GM12878 (cell line): ENCODE measurements around the gene VPS54. TPM values are rescaled to one million over a fixed set of nuclear protein-coding genes. Genes with fewer than 3 reads are reported as not detected.

Experiments
- ATAC-seq: fragments of 200-7000 bp; cut with Tn5 transposase; 3 replicates; pipeline ENCODE4 v1.9.1; 2020; ENCODE audit warnings: mild to moderate bottlenecking, moderate library complexity
- BruUV-seq: library from RNA; stranded (reverse); fragments of 400-500 nt; replicated peaks from 2 replicates; lab custom pipeline; 2021; lab: Mats Ljungman, UMichigan
- CTCF ChIA-PET: fragments of 300-600 bp; sonication (Branson Sonifier 250); formaldehyde crosslinking; extraction: SDS; loops from one replicate; lab custom pipeline; 2021; ENCODE audit warnings: inconsistent platforms; lab: Yijun Ruan, JAX
- POLR2A ChIA-PET: fragments of 350-600 bp; formaldehyde crosslinking; extraction: SDS; loops from one replicate; lab custom pipeline; 2021; ENCODE audit warnings: inconsistent platforms; lab: Charles Lee
- RAD21 ChIA-PET: fragments of 300-600 bp; sonication (Branson Sonifier 250); formaldehyde crosslinking; loops from one replicate; lab custom pipeline; 2023; ENCODE audit warnings: antibody characterized with exemption; ENCODE audit not compliant: unreplicated experiment; lab: Charles Lee
- SMC1A ChIA-PET: fragments of 300-600 bp; sonication (Branson Sonifier 250); formaldehyde crosslinking; loops from one replicate; lab custom pipeline; 2023; ENCODE audit not compliant: unreplicated experiment, uncharacterized antibody; lab: Charles Lee
- DNase-seq: peaks from one replicate; pipeline ENCODE4 v3.0.0-alpha.2; 2011; ENCODE audit warnings: low read depth, low spot score
- FAIRE-seq: peaks from 3 replicates; lab custom pipeline; 2011; peaks lifted over from hg19 to GRCh38; lab: Jason Lieb, UNC
- H2AFZ ChIP-seq: 2 replicates; pipeline ENCODE4 v1.6.0; 2011; ENCODE audit warnings: low read depth, low read length, control low read depth; ENCODE audit not compliant: control insufficient read depth
- H3K27ac ChIP-seq: 2 replicates; pipeline ENCODE4 v1.5.1; 2011; ENCODE audit warnings: control low read depth; ENCODE audit not compliant: control insufficient read depth, insufficient read depth
- H3K27me3 ChIP-seq, 2 experiments: replicated peaks in 1 of 2; 2 replicates each; pipeline versions ENCODE4 v1.6.0 to v1.6.1; 2011; ENCODE audit warnings: low read length in 1 of 2; ENCODE audit not compliant: control insufficient read depth in 2 of 2, insufficient read depth in 2 of 2
- H3K36me3 ChIP-seq, 2 experiments: 2 replicates each; pipeline ENCODE4 v1.5.1; 2011; ENCODE audit warnings: low read length in 1 of 2; ENCODE audit not compliant: control insufficient read depth in 2 of 2, insufficient read depth in 2 of 2
- H3K4me1 ChIP-seq: 2 replicates; pipeline ENCODE4 v1.6.1; 2011; ENCODE audit warnings: mild to moderate bottlenecking, low read length, moderate library complexity, mixed read lengths; ENCODE audit not compliant: control insufficient read depth, insufficient read depth
- H3K4me2 ChIP-seq: 2 replicates; pipeline ENCODE4 v1.6.0; 2011; ENCODE audit warnings: control low read depth; ENCODE audit not compliant: control insufficient read depth, insufficient read depth
- H3K4me3 ChIP-seq: fragments of 200-600 bp; sonication (generic); 2 replicates; pipeline ENCODE4 v1.5.1; 2016
- H3K79me2 ChIP-seq: 2 replicates; pipeline ENCODE4 v1.6.0; 2011; ENCODE audit warnings: low read length; ENCODE audit not compliant: control insufficient read depth, insufficient read depth
- H3K9ac ChIP-seq: 2 replicates; pipeline ENCODE4 v1.8.0; 2011; ENCODE audit warnings: low read length, control low read depth, mixed read lengths; ENCODE audit not compliant: control insufficient read depth, insufficient read depth
- H3K9me3 ChIP-seq: replicated peaks from 3 replicates; pipeline ENCODE4 v1.5.1; 2011; ENCODE audit warnings: mild to moderate bottlenecking, low read length; ENCODE audit not compliant: control insufficient read depth, insufficient read depth
- H4K20me1 ChIP-seq: 2 replicates; pipeline ENCODE4 v1.6.0; 2011; ENCODE audit not compliant: control insufficient read depth, insufficient read depth
- BCL11A ChIP-seq: IDR thresholded peaks from 2 replicates; pipeline ENCODE4 v1.6.1; 2011; ENCODE audit warnings: low read depth, low read length
- GATAD2B ChIP-seq: fragments of 450-650 bp; conservative IDR thresholded peaks from 2 replicates; pipeline ENCODE4 v1.6.1; 2017; ENCODE audit warnings: low read depth, mild to moderate bottlenecking, moderate library complexity
- HCFC1 ChIP-seq: fragments of 150-350 bp; IDR thresholded peaks from 2 replicates; pipeline ENCODE4 v1.6.1; 2014; ENCODE audit warnings: low read length
- LARP7 ChIP-seq: fragments of 450-650 bp; IDR thresholded peaks from 2 replicates; pipeline ENCODE4 v1.6.1; 2017; ENCODE audit warnings: mild to moderate bottlenecking
- RUNX3 ChIP-seq: IDR thresholded peaks from 2 replicates; pipeline ENCODE4 v1.6.1; 2012; ENCODE audit warnings: low read length, inconsistent platforms
- SMAD1 ChIP-seq: fragments of 450-650 bp; IDR thresholded peaks from 2 replicates; pipeline ENCODE4 v1.6.1; 2018; ENCODE audit warnings: mild to moderate bottlenecking, low read depth; ENCODE audit not compliant: partially characterized antibody
- WGBS: methylation state at CpG from one replicate; pipeline ENCODE4 v1.1.6; 2016; ENCODE audit warnings: low lambda C conversion rate; ENCODE audit not compliant: insufficient replicate concordance, insufficient coverage; ENCODE audit errors: missing lambda C conversion rate; 5-methylcytosine and 5-hydroxymethylcytosine counted together
- in situ Hi-C: fragments of 300-500 bp; cut with MboI; formaldehyde crosslinking; loops from 9 replicates; pipeline ENCODE4 v1.14.3; 2018; ENCODE audit warnings: mixed read lengths
- intact Hi-C: fragments of 100-400 bp; cut with micrococcal nuclease; formaldehyde crosslinking; loops from one replicate; pipeline ENCODE4 v1.14.2; 2022; ENCODE audit not compliant: unreplicated experiment
- polyA plus RNA-seq, 11 experiments: library from polyadenylated mRNA; depleted of rRNA in 4 of 11; unstranded in 6 of 11; stranded (reverse) in 5 of 11; fragments of >200 nt; fragmentation: Nextera tagmentation in 4 of 11; fragmentation: Illumina TruSeq in 1 of 11; extraction: Ambion mirVana in 4 of 11; extraction: Trizol in 1 of 11; gene quantifications; 1 replicate in 1 of 11; 2 replicates in 10 of 11; pipeline versions ENCODE4 v1.2.1 to v1.2.3, GENCODE V29; 2011 to 2016; ENCODE audit warnings: inconsistent platforms in 2 of 11, missing spikeins in 2 of 11, low read depth in 1 of 11
- total RNA-seq, 4 experiments: library from RNA; depleted of rRNA in 3 of 4; stranded (reverse); fragments of >200 nt in 3 of 4; fragmentation: Illumina TruSeq in 1 of 4; extraction: Trizol in 1 of 4; gene quantifications; 2 replicates each; pipeline versions ENCODE4 v1.2.1 to v1.2.3, GENCODE V29; 2013 to 2021

VPS54 gene
- total and polyA plus RNA-seq, 10 of the 15 experiments (the other 5 are each of a cell fraction or from before 2014, with no cell fraction given), result 1.6 to 16.2 (median 9.3) TPM

- TF ChIP-seq HCFC1, result no peak
- TF ChIP-seq SMAD1, result no peak
- TF ChIP-seq RUNX3, result no peak
- Histone ChIP-seq H3K9ac (no peak overlapping the region), H3K9me3 (no peaks in the 10 kb centered on the region), H4K20me1 (no peaks in the 10 kb centered on the region), H3K4me3 (no peak overlapping the region; the same call in 1 of the 2 replicates), H3K79me2 (peaks cover 48% of the 10 kb centered on the region), H3K4me1 (peaks cover 1% of the 10 kb centered on the region; the same call in 1 of the 2 replicates), H2AFZ (no peak overlapping the region), H3K36me3 (no peaks in the 10 kb centered on the region), H3K27me3 (no peaks in the 10 kb centered on the region), H3K27ac (no peak overlapping the region), H3K4me2 (no peak overlapping the region)
- no TSS peak for BruUV-seq
- ChIA-PET SMC1A (interaction anchor here (0.6 to 1.1 kb wide), 3 partner anchors 170 to 312 kb away, joined by 3 to 5 read pairs (median 3); no protein-coding TSS in a partner anchor), CTCF (interaction anchor here (1.5 to 2.5 kb wide), 3 partner anchors 10 to 474 kb away, joined by 4 to 7 read pairs (median 5); no protein-coding TSS in a partner anchor), POLR2A (interaction anchor here (0.6 kb wide), 1 partner anchor 18 kb away, joined by 3 read pairs; no protein-coding TSS in a partner anchor), RAD21 (interaction anchor here (2.1 kb wide), 1 partner anchor 10 kb away, joined by 5 read pairs; no protein-coding TSS in a partner anchor)
- no peak for FAIRE-seq
- no peak for DNase-seq
- intact Hi-C loops, result no loop called here
- WGBS, result 96% methylated on average over 1 of the region's 1 CpG
- in situ Hi-C loops, result no loop called here
- no peak for ATAC-seq
Observed at GRCh38 chr2:64014628-64015027, 4.6 kb downstream of the VPS54 start.

GRCh38 chr2:64013053-64013452 lies 6.2 kb downstream of the VPS54 start:
- no peak for ATAC-seq
- RAD21 ChIA-PET, result interaction anchor here (1.0 kb wide), 1 partner anchor 168 kb away, joined by 3 read pairs; no protein-coding TSS in a partner anchor
- Histone ChIP-seq H3K4me2 (no peak overlapping the region), H3K4me1 (no peaks in the 10 kb centered on the region), H3K36me3 (no peaks in the 10 kb centered on the region), H3K27me3 (no peaks in the 10 kb centered on the region), H3K9me3 (no peaks in the 10 kb centered on the region), H3K27ac (no peak overlapping the region), H3K9ac (no peak overlapping the region), H3K4me3 (no peak overlapping the region), H3K79me2 (peaks cover 40% of the 10 kb centered on the region), H4K20me1 (no peaks in the 10 kb centered on the region)
- intact Hi-C loops (no loop called here), in situ Hi-C loops (no loop called here)
- CTCF ChIA-PET, result interaction anchor here (1.0 kb wide), 1 partner anchor 37 kb away, joined by 3 read pairs; no protein-coding TSS in a partner anchor
- DNase-seq, result no peak
- POLR2A ChIA-PET, result interaction anchor here (0.6 kb wide), 1 partner anchor 137 kb away, joined by 3 read pairs; no protein-coding TSS in a partner anchor
- 97% methylated on average over 2 of the region's 2 CpGs for WGBS
- no TSS peak for BruUV-seq
- SMC1A ChIA-PET, result interaction anchor here (1.3 kb wide), 1 partner anchor 8 kb away, joined by 5 read pairs; no protein-coding TSS in a partner anchor
- FAIRE-seq, result peak; percentile 35
- no peak for TF ChIP-seq BCL11A
- no peak for TF ChIP-seq LARP7
- TF ChIP-seq GATAD2B, result no peak
- TF ChIP-seq, all 136 proteins: peak for 0
- H2AFZ ChIP-seq, result no peak overlapping the region
